ENCODE results near the gene PARP12. TPM values are rescaled to one million over a fixed set of nuclear protein-coding genes. Genes with fewer than 3 reads are reported as not detected.

PARP12 gene
- total and polyA plus RNA-seq, 2 of the 8 experiments (the other 6 are each of a cell fraction or from before 2014, with no cell fraction given): 9.0 to 21.5 TPM

GRCh38 chr7:140058517-140058916 is 4.2 kb downstream of the PARP12 start (continued):
- no peak for TF ChIP-seq CHD7 (IDR thresholded peaks at IDR 0.05; ENCODE audit: insufficient replicate concordance, low read length)
- TF ChIP-seq SP1 (IDR thresholded peaks at IDR 0.05; ENCODE audit: low read depth, low read length): no peak
- no peak for TF ChIP-seq SAP30 (IDR thresholded peaks at IDR 0.05; ENCODE audit: insufficient read depth, insufficient replicate concordance, low read length)
- no peak for TF ChIP-seq TBP (IDR thresholded peaks at IDR 0.05; ENCODE audit: low read depth, low read length)
- TF ChIP-seq BACH1 (IDR thresholded peaks at IDR 0.05; ENCODE audit: low read length): no peak
- TF ChIP-seq PHF8 (conservative IDR thresholded peaks at IDR 0.05; ENCODE audit: low read depth, low read length): no peak
- no peak for TF ChIP-seq SIN3A (conservative IDR thresholded peaks at IDR 0.05 in 1 of 2, IDR thresholded peaks at IDR 0.05 in 1 of 2; ENCODE audit: low read depth in 1 of 2, low read length in 2 of 2)
- TF ChIP-seq ASH2L (IDR thresholded peaks at IDR 0.05; ENCODE audit: low read length): no peak
- TF ChIP-seq CTBP2 (IDR thresholded peaks at IDR 0.05; ENCODE audit: borderline replicate concordance, insufficient read depth, insufficient read length, low read length): no peak
- TF ChIP-seq MAX (IDR thresholded peaks at IDR 0.05): no peak
- no peak for TF ChIP-seq SP4 (IDR thresholded peaks at IDR 0.05; ENCODE audit: low read length)

All from H1 (cell line).